ENCODE results near the gene AP1S3. TPM values are rescaled to one million over a fixed set of nuclear protein-coding genes. Genes with fewer than 3 reads are reported as not detected.
A peak's percentile ranks its signal among the peaks of the same experiment; 100 is the strongest.

AP1S3 gene
- total RNA-seq (2014; rRNA removed; shearing (Covaris generic); ENCODE audit: low replicate concordance), result 2.3 TPM in 1 of 2 replicates, not detected in the other

GRCh38 chr2:223837287-223838061 lies at the start of gene AP1S3:
AP1S3 (minus strand) TSS chr2:223837582; CDS start chr2:223837450, 132 bp downstream.
- peak within 1 kb of the TSS; percentile 84 for H3K4me3 ChIP-seq (ENCODE audit: low read length)
- peak; percentile 77 for DNase-seq
- H3K4me1 ChIP-seq (ENCODE audit: low read length), result peaks cover 17% of the 10 kb centered on the region
- no peaks in the 10 kb centered on the region for H4K20me1 ChIP-seq (ENCODE audit: insufficient read depth, low read depth, low read length)
- H3K27me3 ChIP-seq (ENCODE audit: low read length), result no peaks in the 10 kb centered on the region
- no peaks in the 10 kb centered on the region for H3K79me2 ChIP-seq (ENCODE audit: low read length)
- H3K9me2 ChIP-seq (replicated peaks; ENCODE audit: insufficient read depth, low read length), result no peaks in the 10 kb centered on the region
- H2AFZ ChIP-seq (ENCODE audit: low read length), result peak within 1 kb of the TSS; percentile 94
- H3K4me2 ChIP-seq (ENCODE audit: low read depth, low read length, poor library complexity, severe bottlenecking), result peak within 1 kb of the TSS; percentile 89
- H3K27ac ChIP-seq (ENCODE audit: low read length), result no peak within 1 kb of the TSS
- peak within 1 kb of the TSS; percentile 69 for H3K9ac ChIP-seq (ENCODE audit: low read length)
- H3K9me3 ChIP-seq (ENCODE audit: low read length), result no peaks in the 10 kb centered on the region
- no peaks in the 10 kb centered on the region for H3K36me3 ChIP-seq (ENCODE audit: insufficient read depth, low read length)

- no peaks in the 10 kb centered on the region for H3K9me3 ChIP-seq (ENCODE audit: low read length)
- H2AFZ ChIP-seq (ENCODE audit: low read length), result no peak overlapping the region
- H3K79me2 ChIP-seq (ENCODE audit: low read length), result no peaks in the 10 kb centered on the region
- peaks cover 6% of the 10 kb centered on the region for H3K4me1 ChIP-seq (ENCODE audit: low read length)
- no peak overlapping the region for H3K4me2 ChIP-seq (ENCODE audit: low read depth, low read length, poor library complexity, severe bottlenecking)
- H3K9ac ChIP-seq (ENCODE audit: low read length), result no peak overlapping the region
- no peaks in the 10 kb centered on the region for H3K9me2 ChIP-seq (replicated peaks; ENCODE audit: insufficient read depth, low read length)
- DNase-seq, result no peak
- no peaks in the 10 kb centered on the region for H3K36me3 ChIP-seq (ENCODE audit: insufficient read depth, low read length)
- no peak overlapping the region for H3K4me3 ChIP-seq (ENCODE audit: low read length)
- no peak overlapping the region for H3K27ac ChIP-seq (ENCODE audit: low read length)
- H3K27me3 ChIP-seq (ENCODE audit: low read length), result no peaks in the 10 kb centered on the region
- H4K20me1 ChIP-seq (ENCODE audit: insufficient read depth, low read depth, low read length), result no peaks in the 10 kb centered on the region
Measured at GRCh38 chr2:223887127-223887526, 49.7 kb upstream of the AP1S3 start.

- no peak overlapping the region for H3K27ac ChIP-seq (ENCODE audit: low read length)
- peaks cover 6% of the 10 kb centered on the region for H3K4me1 ChIP-seq (ENCODE audit: low read length)
- H3K9ac ChIP-seq (ENCODE audit: low read length), result no peak overlapping the region
- no peaks in the 10 kb centered on the region for H4K20me1 ChIP-seq (ENCODE audit: insufficient read depth, low read depth, low read length)
- H3K4me3 ChIP-seq (ENCODE audit: low read length), result no peak overlapping the region
- H2AFZ ChIP-seq (ENCODE audit: low read length), result no peak overlapping the region
- DNase-seq, result no peak
- H3K9me2 ChIP-seq (replicated peaks; ENCODE audit: insufficient read depth, low read length), result no peaks in the 10 kb centered on the region
- no peak overlapping the region for H3K4me2 ChIP-seq (ENCODE audit: low read depth, low read length, poor library complexity, severe bottlenecking)
- H3K27me3 ChIP-seq (ENCODE audit: low read length), result no peaks in the 10 kb centered on the region
- H3K9me3 ChIP-seq (ENCODE audit: low read length), result no peaks in the 10 kb centered on the region
- no peaks in the 10 kb centered on the region for H3K36me3 ChIP-seq (ENCODE audit: insufficient read depth, low read length)
- no peaks in the 10 kb centered on the region for H3K79me2 ChIP-seq (ENCODE audit: low read length)
Measured at GRCh38 chr2:223886726-223887125, 49.3 kb upstream of the AP1S3 start.

GRCh38 chr2:223884399-223884798 lies 47.0 kb upstream of the AP1S3 start:
- Histone ChIP-seq H3K79me2 (ENCODE audit: low read length) (no peaks in the 10 kb centered on the region), H3K4me2 (ENCODE audit: low read depth, low read length, poor library complexity, severe bottlenecking) (no peak overlapping the region), H3K9ac (ENCODE audit: low read length) (no peak overlapping the region), H4K20me1 (ENCODE audit: insufficient read depth, low read depth, low read length) (no peaks in the 10 kb centered on the region), H2AFZ (ENCODE audit: low read length) (no peak overlapping the region), H3K27me3 (ENCODE audit: low read length) (no peaks in the 10 kb centered on the region), H3K27ac (ENCODE audit: low read length) (no peak overlapping the region), H3K9me2 (replicated peaks; ENCODE audit: insufficient read depth, low read length) (no peaks in the 10 kb centered on the region), H3K4me3 (ENCODE audit: low read length) (no peak overlapping the region), H3K36me3 (ENCODE audit: insufficient read depth, low read length) (no peaks in the 10 kb centered on the region), H3K4me1 (ENCODE audit: low read length) (peaks cover 6% of the 10 kb centered on the region), H3K9me3 (ENCODE audit: low read length) (no peaks in the 10 kb centered on the region)
- DNase-seq, result no peak

- H3K9me3 ChIP-seq (ENCODE audit: low read length), result no peaks in the 10 kb centered on the region
- H3K36me3 ChIP-seq (ENCODE audit: insufficient read depth, low read length), result no peaks in the 10 kb centered on the region
- no peak overlapping the region for H3K9ac ChIP-seq (ENCODE audit: low read length)
- no peak overlapping the region for H3K4me3 ChIP-seq (ENCODE audit: low read length)
- H3K79me2 ChIP-seq (ENCODE audit: low read length), result no peaks in the 10 kb centered on the region
- no peak overlapping the region for H3K27ac ChIP-seq (ENCODE audit: low read length)
- peaks cover 6% of the 10 kb centered on the region for H3K4me1 ChIP-seq (ENCODE audit: low read length)
- no peak overlapping the region for H2AFZ ChIP-seq (ENCODE audit: low read length)
- no peak overlapping the region for H3K4me2 ChIP-seq (ENCODE audit: low read depth, low read length, poor library complexity, severe bottlenecking)
- DNase-seq, result no peak
- H4K20me1 ChIP-seq (ENCODE audit: insufficient read depth, low read depth, low read length), result no peaks in the 10 kb centered on the region
- H3K27me3 ChIP-seq (ENCODE audit: low read length), result no peaks in the 10 kb centered on the region
- no peaks in the 10 kb centered on the region for H3K9me2 ChIP-seq (replicated peaks; ENCODE audit: insufficient read depth, low read length)
Measured at GRCh38 chr2:223882715-223883114, 45.3 kb upstream of the AP1S3 start.

GRCh38 chr2:223880796-223881195 lies 43.4 kb upstream of the AP1S3 start:
- H3K36me3 ChIP-seq (ENCODE audit: insufficient read depth, low read length), result no peaks in the 10 kb centered on the region
- H3K4me2 ChIP-seq (ENCODE audit: low read depth, low read length, poor library complexity, severe bottlenecking), result no peak overlapping the region

GRCh38 chr2:223877721-223878410 lies 40.5 kb upstream of the AP1S3 start:
- Histone ChIP-seq H4K20me1 (ENCODE audit: insufficient read depth, low read depth, low read length) (no peaks in the 10 kb centered on the region), H3K9me3 (ENCODE audit: low read length) (no peaks in the 10 kb centered on the region), H3K36me3 (ENCODE audit: insufficient read depth, low read length) (no peaks in the 10 kb centered on the region), H3K79me2 (ENCODE audit: low read length) (no peaks in the 10 kb centered on the region), H3K27me3 (ENCODE audit: low read length) (no peaks in the 10 kb centered on the region), H3K9me2 (replicated peaks; ENCODE audit: insufficient read depth, low read length) (no peaks in the 10 kb centered on the region), H3K27ac (ENCODE audit: low read length) (no peak overlapping the region), H3K4me1 (ENCODE audit: low read length) (no peaks in the 10 kb centered on the region), H3K4me3 (ENCODE audit: low read length) (no peak overlapping the region), H2AFZ (ENCODE audit: low read length) (no peak overlapping the region), H3K9ac (ENCODE audit: low read length) (no peak overlapping the region), H3K4me2 (ENCODE audit: low read depth, low read length, poor library complexity, severe bottlenecking) (no peak overlapping the region)
- no peak for DNase-seq

More at GRCh38 chr2:223880796-223881195, 43.4 kb upstream of the AP1S3 start:
- no peak overlapping the region for H3K27ac ChIP-seq (ENCODE audit: low read length)
- H3K9me3 ChIP-seq (ENCODE audit: low read length), result no peaks in the 10 kb centered on the region
- no peak overlapping the region for H3K9ac ChIP-seq (ENCODE audit: low read length)
- no peak overlapping the region for H2AFZ ChIP-seq (ENCODE audit: low read length)
- H3K27me3 ChIP-seq (ENCODE audit: low read length), result no peaks in the 10 kb centered on the region
- H3K4me3 ChIP-seq (ENCODE audit: low read length), result no peak overlapping the region
- H3K9me2 ChIP-seq (replicated peaks; ENCODE audit: insufficient read depth, low read length), result no peaks in the 10 kb centered on the region
- H4K20me1 ChIP-seq (ENCODE audit: insufficient read depth, low read depth, low read length), result no peaks in the 10 kb centered on the region
- no peak for DNase-seq
- no peaks in the 10 kb centered on the region for H3K79me2 ChIP-seq (ENCODE audit: low read length)
- peaks cover 6% of the 10 kb centered on the region for H3K4me1 ChIP-seq (ENCODE audit: low read length)

GRCh38 chr2:223873672-223874071 lies 36.3 kb upstream of the AP1S3 start:
- Histone ChIP-seq H3K9me3 (ENCODE audit: low read length) (no peaks in the 10 kb centered on the region), H3K4me3 (ENCODE audit: low read length) (no peak overlapping the region), H3K4me2 (ENCODE audit: low read depth, low read length, poor library complexity, severe bottlenecking) (no peak overlapping the region), H4K20me1 (ENCODE audit: insufficient read depth, low read depth, low read length) (no peaks in the 10 kb centered on the region), H3K4me1 (ENCODE audit: low read length) (no peaks in the 10 kb centered on the region), H3K27ac (ENCODE audit: low read length) (no peak overlapping the region), H3K27me3 (ENCODE audit: low read length) (no peaks in the 10 kb centered on the region), H3K9me2 (replicated peaks; ENCODE audit: insufficient read depth, low read length) (no peaks in the 10 kb centered on the region), H3K9ac (ENCODE audit: low read length) (no peak overlapping the region), H3K79me2 (ENCODE audit: low read length) (no peaks in the 10 kb centered on the region), H3K36me3 (ENCODE audit: insufficient read depth, low read length) (no peaks in the 10 kb centered on the region), H2AFZ (ENCODE audit: low read length) (no peak overlapping the region)
- DNase-seq, result no peak
